ENCODE data around the gene SYCE1L. TPM values are rescaled to one million over a fixed set of nuclear protein-coding genes. Genes with fewer than 3 reads are reported as not detected.

SYCE1L gene
- total RNA-seq, 1 donor from 2014 or later, result 20.0 TPM

DNA sequence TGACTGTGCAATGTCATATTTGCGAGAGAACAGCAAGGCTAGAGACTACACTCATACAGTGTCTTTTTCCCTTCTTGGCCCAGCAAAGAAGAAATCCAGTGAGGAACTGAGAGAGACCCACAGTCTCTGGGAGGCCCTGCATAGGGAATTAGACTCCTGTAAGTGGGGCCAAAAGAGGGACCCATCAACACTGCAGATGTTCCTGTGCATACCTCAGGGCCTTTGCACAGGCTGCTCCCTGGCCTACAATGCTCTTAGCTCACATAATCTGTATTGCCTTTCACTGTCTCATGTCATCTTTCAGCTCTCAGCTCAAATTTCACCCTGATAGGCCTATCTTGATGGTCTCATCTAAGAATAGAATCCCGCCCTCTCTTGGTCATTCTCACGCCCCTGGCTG lies 9.2 kb downstream of the SYCE1L start:
- no peak for DNase-seq (ENCODE audit: extremely low spot score, unreplicated experiment)
- H3K4me3 Mint-ChIP-seq, result no peak overlapping the region
- H3K27me3 Mint-ChIP-seq, result no peaks in the 10 kb centered on the region
- no peaks in the 10 kb centered on the region for H3K9me3 Mint-ChIP-seq
- H3K36me3 Mint-ChIP-seq, result no peaks in the 10 kb centered on the region
- H3K4me1 Mint-ChIP-seq (ENCODE audit: unreplicated experiment), result peaks cover 16% of the 10 kb centered on the region
- H3K27ac Mint-ChIP-seq, result no peak overlapping the region
- TF ChIP-seq, protein P1, sequence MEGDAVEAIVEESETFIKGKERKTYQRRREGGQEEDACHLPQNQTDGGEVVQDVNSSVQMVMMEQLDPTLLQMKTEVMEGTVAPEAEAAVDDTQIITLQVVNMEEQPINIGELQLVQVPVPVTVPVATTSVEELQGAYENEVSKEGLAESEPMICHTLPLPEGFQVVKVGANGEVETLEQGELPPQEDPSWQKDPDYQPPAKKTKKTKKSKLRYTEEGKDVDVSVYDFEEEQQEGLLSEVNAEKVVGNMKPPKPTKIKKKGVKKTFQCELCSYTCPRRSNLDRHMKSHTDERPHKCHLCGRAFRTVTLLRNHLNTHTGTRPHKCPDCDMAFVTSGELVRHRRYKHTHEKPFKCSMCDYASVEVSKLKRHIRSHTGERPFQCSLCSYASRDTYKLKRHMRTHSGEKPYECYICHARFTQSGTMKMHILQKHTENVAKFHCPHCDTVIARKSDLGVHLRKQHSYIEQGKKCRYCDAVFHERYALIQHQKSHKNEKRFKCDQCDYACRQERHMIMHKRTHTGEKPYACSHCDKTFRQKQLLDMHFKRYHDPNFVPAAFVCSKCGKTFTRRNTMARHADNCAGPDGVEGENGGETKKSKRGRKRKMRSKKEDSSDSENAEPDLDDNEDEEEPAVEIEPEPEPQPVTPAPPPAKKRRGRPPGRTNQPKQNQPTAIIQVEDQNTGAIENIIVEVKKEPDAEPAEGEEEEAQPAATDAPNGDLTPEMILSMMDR (conservative IDR thresholded peaks at IDR 0.05), result no peak

DNA sequence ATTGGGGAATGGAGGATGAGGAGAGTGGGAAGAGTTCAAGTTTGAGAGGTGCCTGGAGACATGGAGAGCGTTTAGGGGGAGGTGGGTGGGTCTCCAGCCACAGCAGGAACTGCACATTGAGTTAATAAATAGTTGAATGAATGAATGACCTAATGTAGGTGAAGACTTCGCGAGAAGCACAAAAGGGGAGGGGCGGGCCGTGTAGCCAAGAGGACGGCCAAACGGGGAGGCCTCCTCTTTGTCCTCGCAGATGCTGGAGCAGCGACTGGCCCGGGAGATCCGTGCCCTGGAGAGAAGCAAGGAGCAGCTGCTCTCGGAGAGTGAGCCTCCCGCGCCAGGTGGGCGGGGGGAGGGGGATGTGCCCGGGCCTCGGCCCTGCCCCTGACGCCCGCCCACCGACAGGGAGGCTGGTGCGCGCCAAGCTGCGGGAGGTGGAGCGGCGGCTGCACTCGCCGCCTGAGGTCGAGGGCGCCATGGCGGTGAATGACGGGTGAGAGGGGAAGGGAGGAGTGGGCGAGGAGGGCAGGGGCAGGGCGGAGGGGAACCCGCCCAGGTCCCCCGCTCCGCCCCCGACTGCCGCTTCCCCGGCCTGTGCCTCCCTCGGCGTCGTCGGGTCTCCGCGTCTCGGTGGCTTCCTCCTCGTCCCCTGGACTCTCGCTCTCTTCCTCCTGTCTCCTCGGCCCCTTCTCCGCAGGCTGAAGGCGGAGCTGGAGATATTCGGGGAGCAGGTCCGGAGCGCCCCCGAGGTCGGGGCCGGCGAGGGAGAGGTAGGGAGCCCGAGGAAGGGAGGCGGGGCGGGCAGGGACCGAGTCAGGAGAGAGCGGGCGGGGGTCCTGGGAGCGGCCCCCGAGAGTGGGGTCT lies 12.9 kb downstream of the SYCE1L start:
- Mint-ChIP-seq H3K27ac (peak overlapping the region; percentile 80), H3K9me3 (no peaks in the 10 kb centered on the region), H3K27me3 (no peaks in the 10 kb centered on the region), H3K36me3 (peaks cover 3% of the 10 kb centered on the region), H3K4me3 (peak overlapping the region; percentile 94), H3K4me1 (ENCODE audit: unreplicated experiment) (peaks cover 12% of the 10 kb centered on the region)
- TF ChIP-seq, protein P1 (conservative IDR thresholded peaks at IDR 0.05), result no peak
- no peak for DNase-seq (ENCODE audit: extremely low spot score, unreplicated experiment)

DNA sequence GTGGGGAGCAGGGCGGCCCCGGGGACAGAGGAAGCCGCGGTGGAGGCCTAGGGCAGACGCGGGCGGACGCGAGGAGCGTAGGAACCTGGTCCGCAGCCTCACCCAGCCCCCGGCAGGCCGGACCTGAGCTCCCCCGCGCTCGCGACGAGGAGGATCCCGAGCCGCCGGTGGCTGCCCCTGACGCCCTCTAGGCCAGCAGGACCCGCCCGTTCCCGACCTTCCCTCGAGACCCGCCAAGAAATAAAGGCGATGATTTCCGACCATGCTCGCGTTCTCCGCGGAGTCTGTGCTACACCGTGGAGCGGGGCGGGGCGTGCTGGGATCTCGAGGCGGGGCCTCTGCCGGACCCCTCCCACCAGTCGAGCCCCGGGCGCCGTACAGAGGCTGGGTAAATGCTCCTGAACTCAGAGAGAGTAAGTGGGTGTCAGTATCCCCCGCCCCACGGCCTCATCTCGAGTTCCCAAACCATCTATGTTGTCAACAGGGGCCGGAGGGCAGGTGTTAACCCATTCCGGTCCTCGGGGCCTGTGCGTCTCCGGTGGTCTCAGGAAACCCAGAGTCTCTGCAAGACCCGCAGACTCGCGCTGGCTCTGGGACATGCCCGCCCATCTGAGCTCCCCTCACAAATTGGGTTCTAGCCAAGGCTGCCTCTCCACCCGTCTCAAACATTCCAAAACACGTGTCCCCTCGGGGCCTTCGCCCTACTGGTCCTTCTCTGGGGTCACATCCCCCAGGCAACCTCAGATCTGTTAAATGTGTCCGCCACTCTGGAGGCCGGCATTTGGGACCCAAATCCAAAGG lies 13.7 kb downstream of the SYCE1L start:
- DNase-seq (ENCODE audit: extremely low spot score, unreplicated experiment), result no peak
- Mint-ChIP-seq H3K4me3 (peak overlapping the region; percentile 94), H3K36me3 (peaks cover 3% of the 10 kb centered on the region), H3K4me1 (ENCODE audit: unreplicated experiment) (peaks cover 8% of the 10 kb centered on the region), H3K27me3 (no peaks in the 10 kb centered on the region), H3K27ac (peak overlapping the region; percentile 62), H3K9me3 (no peaks in the 10 kb centered on the region)
- TF ChIP-seq, protein P1 (conservative IDR thresholded peaks at IDR 0.05), result no peak

DNA sequence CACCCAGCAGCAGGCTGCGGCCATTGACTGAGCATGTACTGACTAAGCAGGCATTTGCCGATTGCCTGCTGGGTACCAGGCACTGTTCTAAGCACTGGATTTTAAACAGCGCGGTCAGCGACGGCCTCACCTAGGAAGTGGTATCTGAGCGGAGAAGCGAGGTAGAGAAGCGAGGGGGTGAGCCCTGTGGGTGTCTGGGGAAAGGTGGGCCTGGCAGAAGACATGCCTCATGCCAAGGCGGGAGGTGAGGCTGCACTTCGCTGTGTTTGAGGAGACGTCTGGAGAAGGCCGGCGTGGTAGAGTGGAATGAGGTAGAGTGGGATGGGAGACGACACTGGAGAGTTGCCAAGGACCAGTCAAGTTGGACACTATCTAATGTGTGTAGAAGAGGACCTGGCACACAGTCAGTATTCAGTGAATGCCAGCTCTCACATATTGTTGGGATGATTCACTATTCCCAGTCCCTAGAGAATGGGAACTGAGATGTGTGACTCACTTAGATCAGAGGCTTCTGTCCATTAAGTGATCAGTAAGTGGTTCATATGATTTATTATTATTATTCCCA lies 14.4 kb downstream of the SYCE1L start:
- DNase-seq (ENCODE audit: extremely low spot score, unreplicated experiment), result no peak
- H3K9me3 Mint-ChIP-seq, result no peaks in the 10 kb centered on the region
- peaks cover 3% of the 10 kb centered on the region for H3K36me3 Mint-ChIP-seq
- H3K4me1 Mint-ChIP-seq (ENCODE audit: unreplicated experiment), result peaks cover 7% of the 10 kb centered on the region
- H3K4me3 Mint-ChIP-seq, result peak overlapping the region; percentile 94
- H3K27ac Mint-ChIP-seq, result peak overlapping the region; percentile 62
- no peaks in the 10 kb centered on the region for H3K27me3 Mint-ChIP-seq
- TF ChIP-seq, protein P1 (conservative IDR thresholded peaks at IDR 0.05), result no peak

DNA sequence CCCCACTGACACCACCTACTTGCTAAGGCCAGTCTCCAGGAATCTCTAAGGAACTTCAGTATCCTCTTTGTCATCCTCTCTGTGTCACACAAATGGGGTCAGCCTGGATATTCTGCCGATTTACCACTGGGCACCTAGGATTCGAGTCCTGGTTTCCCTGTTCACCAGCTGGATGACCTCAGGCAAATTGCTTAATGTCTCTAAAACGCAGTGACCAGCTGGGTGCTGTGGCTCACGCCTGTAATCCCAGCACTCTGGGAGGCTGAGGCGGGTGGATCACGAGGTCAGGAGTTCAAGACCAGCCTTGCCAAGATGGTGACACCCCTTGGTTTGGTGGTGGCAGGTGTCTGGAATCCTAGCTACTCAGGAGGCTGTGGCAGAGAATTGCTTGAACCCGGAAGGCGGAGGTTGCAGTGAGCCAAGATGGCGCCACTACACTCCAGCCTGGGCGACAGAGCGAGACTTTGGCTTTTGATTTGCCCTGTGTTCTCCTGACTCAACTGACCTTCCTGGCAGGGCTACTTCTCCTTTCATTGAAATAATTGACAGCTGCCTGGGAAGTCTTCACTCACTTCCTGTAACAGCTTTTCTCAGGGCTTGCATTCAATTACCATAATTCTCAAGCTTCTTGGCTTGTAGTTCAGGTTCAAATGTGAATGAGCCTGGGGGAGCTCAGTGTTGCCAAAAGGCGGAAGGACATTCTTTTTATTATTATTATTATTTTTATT lies 15.4 kb downstream of the SYCE1L start:
- DNase-seq (ENCODE audit: extremely low spot score, unreplicated experiment), result no peak
- Mint-ChIP-seq H3K27me3 (no peaks in the 10 kb centered on the region), H3K4me3 (peak overlapping the region; percentile 94), H3K27ac (no peak overlapping the region), H3K36me3 (peaks cover 8% of the 10 kb centered on the region), H3K4me1 (ENCODE audit: unreplicated experiment) (peaks cover 7% of the 10 kb centered on the region), H3K9me3 (no peaks in the 10 kb centered on the region)
- TF ChIP-seq, protein P1 (conservative IDR thresholded peaks at IDR 0.05), result no peak
